ENCODE data around the gene MAP2K5. TPM values are rescaled to one million over a fixed set of nuclear protein-coding genes. Genes with fewer than 3 reads are reported as not detected.
"Not testable (repeated sequence)": the region's sequence is repeated elsewhere in the genome, so short reads cannot be mapped to it uniquely, and the experiment has no call there.

MAP2K5 gene
- total RNA-seq, 1 donor from 2014 or later, result 26.7 TPM

GRCh38 chr15:67613211-67613610 is 70.7 kb downstream of the MAP2K5 start:
- Mint-ChIP-seq H3K36me3 (ENCODE audit: low read depth) (peaks cover 13% of the 10 kb centered on the region), H3K4me1 (no peaks in the 10 kb centered on the region), H3K27ac (no peak overlapping the region), H3K27me3 (no peaks in the 10 kb centered on the region), H3K9me3 (no peaks in the 10 kb centered on the region), H3K4me3 (no peak overlapping the region)
- ATAC-seq (ENCODE audit: low read depth) (no peak), DNase-seq (no peak)
- POLR2A ChIA-PET, result no interaction called here
- intact Hi-C loops (cut with micrococcal nuclease), result no loop called here
- CTCF ChIA-PET, result no interaction called here
- TF ChIP-seq, protein P1, sequence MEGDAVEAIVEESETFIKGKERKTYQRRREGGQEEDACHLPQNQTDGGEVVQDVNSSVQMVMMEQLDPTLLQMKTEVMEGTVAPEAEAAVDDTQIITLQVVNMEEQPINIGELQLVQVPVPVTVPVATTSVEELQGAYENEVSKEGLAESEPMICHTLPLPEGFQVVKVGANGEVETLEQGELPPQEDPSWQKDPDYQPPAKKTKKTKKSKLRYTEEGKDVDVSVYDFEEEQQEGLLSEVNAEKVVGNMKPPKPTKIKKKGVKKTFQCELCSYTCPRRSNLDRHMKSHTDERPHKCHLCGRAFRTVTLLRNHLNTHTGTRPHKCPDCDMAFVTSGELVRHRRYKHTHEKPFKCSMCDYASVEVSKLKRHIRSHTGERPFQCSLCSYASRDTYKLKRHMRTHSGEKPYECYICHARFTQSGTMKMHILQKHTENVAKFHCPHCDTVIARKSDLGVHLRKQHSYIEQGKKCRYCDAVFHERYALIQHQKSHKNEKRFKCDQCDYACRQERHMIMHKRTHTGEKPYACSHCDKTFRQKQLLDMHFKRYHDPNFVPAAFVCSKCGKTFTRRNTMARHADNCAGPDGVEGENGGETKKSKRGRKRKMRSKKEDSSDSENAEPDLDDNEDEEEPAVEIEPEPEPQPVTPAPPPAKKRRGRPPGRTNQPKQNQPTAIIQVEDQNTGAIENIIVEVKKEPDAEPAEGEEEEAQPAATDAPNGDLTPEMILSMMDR (IDR thresholded peaks at IDR 0.05), result no peak

- intact Hi-C loops (cut with micrococcal nuclease), result no loop called here
- no peak overlapping the region for H3K27ac Mint-ChIP-seq
- peaks cover 13% of the 10 kb centered on the region for H3K36me3 Mint-ChIP-seq (ENCODE audit: low read depth)
- DNase-seq (no peak), ATAC-seq (ENCODE audit: low read depth) (no peak)
- ChIA-PET CTCF (no interaction called here), POLR2A (no interaction called here)
- no peaks in the 10 kb centered on the region for H3K4me1 Mint-ChIP-seq
- H3K4me3 Mint-ChIP-seq, result no peak overlapping the region
- TF ChIP-seq, protein P1 (IDR thresholded peaks at IDR 0.05), result no peak
- H3K9me3 Mint-ChIP-seq, result no peaks in the 10 kb centered on the region
- H3K27me3 Mint-ChIP-seq, result no peaks in the 10 kb centered on the region
Measured at GRCh38 chr15:67613708-67614107, 71.2 kb downstream of the MAP2K5 start.

GRCh38 chr15:67615131-67615534 is 72.6 kb downstream of the MAP2K5 start:
- H3K4me1 Mint-ChIP-seq; ATAC-seq (ENCODE audit: low read depth); intact Hi-C loops (cut with micrococcal nuclease); H3K9me3 Mint-ChIP-seq; H3K4me3 Mint-ChIP-seq; CTCF ChIA-PET; POLR2A ChIA-PET; DNase-seq; H3K27ac Mint-ChIP-seq; H3K27me3 Mint-ChIP-seq: not testable (repeated sequence)
- peaks cover 17% of the 10 kb centered on the region for H3K36me3 Mint-ChIP-seq (ENCODE audit: low read depth)

GRCh38 chr15:67618297-67618696 is 75.8 kb downstream of the MAP2K5 start:
- no peak for DNase-seq
- Mint-ChIP-seq H3K27me3 (no peaks in the 10 kb centered on the region), H3K9me3 (no peaks in the 10 kb centered on the region), H3K4me1 (no peaks in the 10 kb centered on the region), H3K36me3 (ENCODE audit: low read depth) (peaks cover 15% of the 10 kb centered on the region), H3K27ac (no peak overlapping the region), H3K4me3 (no peak overlapping the region)
- intact Hi-C loops (cut with micrococcal nuclease), result no loop called here
- TF ChIP-seq, protein P1 (IDR thresholded peaks at IDR 0.05), result no peak
- ChIA-PET POLR2A (no interaction called here), CTCF (no interaction called here)
- ATAC-seq (ENCODE audit: low read depth), result no peak

DNA sequence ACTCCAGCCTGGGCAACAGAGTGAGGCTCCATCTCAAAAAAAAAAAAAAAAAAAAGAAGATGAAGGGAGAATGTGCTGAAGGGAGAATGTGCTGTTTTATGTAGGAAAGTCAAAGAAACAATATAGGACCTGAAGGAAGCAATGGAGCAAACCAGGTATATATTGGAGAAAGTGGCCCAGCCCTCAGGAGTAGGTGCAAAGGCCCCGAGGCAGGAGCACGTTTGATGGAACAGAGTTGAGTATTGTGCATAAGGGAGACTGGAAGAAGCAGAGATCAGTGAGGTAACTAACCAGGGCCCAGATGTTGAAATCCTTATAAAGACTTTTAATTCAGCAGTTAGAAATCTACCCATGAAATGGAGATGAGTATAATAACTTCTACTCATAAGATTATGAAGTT is 79.6 kb downstream of the MAP2K5 start:
- DNase-seq (no peak), ATAC-seq (ENCODE audit: low read depth) (no peak)
- Mint-ChIP-seq H3K27me3 (no peaks in the 10 kb centered on the region), H3K4me1 (no peaks in the 10 kb centered on the region), H3K36me3 (ENCODE audit: low read depth) (peaks cover 20% of the 10 kb centered on the region), H3K4me3 (no peak overlapping the region), H3K9me3 (no peaks in the 10 kb centered on the region), H3K27ac (no peak overlapping the region)
- TF ChIP-seq, protein P1 (IDR thresholded peaks at IDR 0.05), result no peak
- CTCF ChIA-PET, result no interaction called here
- POLR2A ChIA-PET, result no interaction called here
- intact Hi-C loops (cut with micrococcal nuclease), result no loop called here

GRCh38 chr15:67632261-67632660 is 89.8 kb downstream of the MAP2K5 start:
- Mint-ChIP-seq H3K9me3 (peaks cover 3% of the 10 kb centered on the region), H3K4me1 (peaks cover 7% of the 10 kb centered on the region), H3K4me3 (no peak overlapping the region), H3K36me3 (ENCODE audit: low read depth) (peaks cover 44% of the 10 kb centered on the region), H3K27me3 (no peaks in the 10 kb centered on the region), H3K27ac (no peak overlapping the region)
- intact Hi-C loops (cut with micrococcal nuclease), result no loop called here
- ChIA-PET CTCF (no interaction called here), POLR2A (no interaction called here)
- no peak for ATAC-seq (ENCODE audit: low read depth)
- DNase-seq, result no peak
- TF ChIP-seq, protein P1 (IDR thresholded peaks at IDR 0.05), result no peak

DNA sequence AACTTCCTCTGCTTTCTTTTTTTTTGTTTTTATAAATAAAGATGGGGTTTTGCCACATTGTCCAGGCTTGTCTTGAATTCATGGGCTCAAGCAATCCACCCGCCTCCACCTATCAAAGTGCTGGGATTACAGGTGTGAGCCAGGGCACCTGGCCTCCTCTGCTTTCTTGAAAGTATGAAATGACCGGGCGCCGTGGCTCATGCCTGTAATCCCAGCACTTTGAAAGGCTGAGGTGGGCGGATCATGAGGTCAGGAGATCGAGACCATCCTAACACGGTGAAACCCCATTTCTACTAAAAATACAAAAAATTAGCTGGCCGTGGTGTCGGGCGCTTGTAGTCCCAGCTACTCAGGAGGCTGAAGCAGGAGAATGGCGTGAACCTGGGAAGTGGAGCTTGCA is 93.4 kb downstream of the MAP2K5 start:
- POLR2A ChIA-PET, result interaction anchor here (1.1 kb wide), 1 partner anchor 16 kb away, joined by 6 read pairs; no protein-coding TSS in a partner anchor
- ATAC-seq (ENCODE audit: low read depth); H3K9me3 Mint-ChIP-seq; H3K4me3 Mint-ChIP-seq; H3K4me1 Mint-ChIP-seq; DNase-seq; H3K27ac Mint-ChIP-seq; intact Hi-C loops (cut with micrococcal nuclease); H3K27me3 Mint-ChIP-seq: not testable (repeated sequence)
- CTCF ChIA-PET, result interaction anchor here (0.7 kb wide), 1 partner anchor 1108 kb away, joined by 3 read pairs; no protein-coding TSS in a partner anchor
- H3K36me3 Mint-ChIP-seq (ENCODE audit: low read depth), result peaks cover 58% of the 10 kb centered on the region
